OCI-LY7 (cell line): ENCODE data around the gene SETD4.

Experiments used
- EZH2phosphoT487 ChIP-seq: fragments of 200-600 bp; sonication (generic); IDR thresholded peaks from 2 replicates; pipeline ENCODE4 v1.6.1; 2018; ENCODE audit warnings: low read depth, borderline replicate concordance, mild to moderate bottlenecking, mixed run types, antibody characterized with exemption, low read length, moderate library complexity, mixed read lengths
- TF ChIP-seq, protein P1 (sequence below): fragments of 200-600 bp; sonication (generic); conservative IDR thresholded peaks from 2 replicates; pipeline ENCODE4 v1.5.1; 2014; ENCODE audit warnings: mild to moderate bottlenecking, antibody characterized with exemption, low read length, moderate library complexity, mixed read lengths

DNA sequence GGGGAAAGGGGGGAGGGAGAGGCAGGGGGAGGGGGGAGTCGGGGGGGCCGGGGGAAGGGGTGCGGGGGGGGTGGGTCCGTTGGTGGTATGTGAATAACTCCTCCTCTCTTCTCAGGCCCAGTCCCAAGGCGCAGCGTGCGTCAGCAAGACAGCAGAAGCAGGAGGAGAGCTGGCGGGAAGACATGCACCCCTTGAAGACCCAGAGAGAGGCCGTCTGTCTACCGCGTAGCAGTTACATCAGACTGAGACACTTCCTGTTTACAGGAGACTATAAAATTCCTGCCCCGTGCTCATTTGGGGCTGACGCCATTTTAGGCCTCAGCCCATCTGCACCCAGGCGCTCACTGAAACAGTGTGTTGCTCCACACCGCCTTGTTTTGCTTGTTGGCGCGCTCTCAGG lies 55.3 kb downstream of the SETD4 start:
- TF ChIP-seq, protein P1, sequence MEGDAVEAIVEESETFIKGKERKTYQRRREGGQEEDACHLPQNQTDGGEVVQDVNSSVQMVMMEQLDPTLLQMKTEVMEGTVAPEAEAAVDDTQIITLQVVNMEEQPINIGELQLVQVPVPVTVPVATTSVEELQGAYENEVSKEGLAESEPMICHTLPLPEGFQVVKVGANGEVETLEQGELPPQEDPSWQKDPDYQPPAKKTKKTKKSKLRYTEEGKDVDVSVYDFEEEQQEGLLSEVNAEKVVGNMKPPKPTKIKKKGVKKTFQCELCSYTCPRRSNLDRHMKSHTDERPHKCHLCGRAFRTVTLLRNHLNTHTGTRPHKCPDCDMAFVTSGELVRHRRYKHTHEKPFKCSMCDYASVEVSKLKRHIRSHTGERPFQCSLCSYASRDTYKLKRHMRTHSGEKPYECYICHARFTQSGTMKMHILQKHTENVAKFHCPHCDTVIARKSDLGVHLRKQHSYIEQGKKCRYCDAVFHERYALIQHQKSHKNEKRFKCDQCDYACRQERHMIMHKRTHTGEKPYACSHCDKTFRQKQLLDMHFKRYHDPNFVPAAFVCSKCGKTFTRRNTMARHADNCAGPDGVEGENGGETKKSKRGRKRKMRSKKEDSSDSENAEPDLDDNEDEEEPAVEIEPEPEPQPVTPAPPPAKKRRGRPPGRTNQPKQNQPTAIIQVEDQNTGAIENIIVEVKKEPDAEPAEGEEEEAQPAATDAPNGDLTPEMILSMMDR: no peak
- no peak for TF ChIP-seq EZH2phosphoT487
